ENCODE results near the gene SPCS2.

GRCh38 chr11:74970852-74971395 is 21.9 kb downstream of the SPCS2 start:
- TF ChIP-seq CTCF (IDR thresholded peaks at IDR 0.05): no peak
- TF ChIP-seq POLR2A (IDR thresholded peaks at IDR 0.05): no peak

Data from esophagus squamous epithelium (tissue), 4 donors.